IPS-NIHi11 (cell line): ENCODE data around the gene LINS1.
"Not testable (repeated sequence)": the region's sequence is repeated elsewhere in the genome, so short reads cannot be mapped to it uniquely, and the experiment has no call there.

Experiments
- DNase-seq: peaks from one replicate; pipeline ENCODE4 v3.0.0; 2012; ENCODE audit warnings: mixed read lengths, low spot score

LINS1 gene

DNA sequence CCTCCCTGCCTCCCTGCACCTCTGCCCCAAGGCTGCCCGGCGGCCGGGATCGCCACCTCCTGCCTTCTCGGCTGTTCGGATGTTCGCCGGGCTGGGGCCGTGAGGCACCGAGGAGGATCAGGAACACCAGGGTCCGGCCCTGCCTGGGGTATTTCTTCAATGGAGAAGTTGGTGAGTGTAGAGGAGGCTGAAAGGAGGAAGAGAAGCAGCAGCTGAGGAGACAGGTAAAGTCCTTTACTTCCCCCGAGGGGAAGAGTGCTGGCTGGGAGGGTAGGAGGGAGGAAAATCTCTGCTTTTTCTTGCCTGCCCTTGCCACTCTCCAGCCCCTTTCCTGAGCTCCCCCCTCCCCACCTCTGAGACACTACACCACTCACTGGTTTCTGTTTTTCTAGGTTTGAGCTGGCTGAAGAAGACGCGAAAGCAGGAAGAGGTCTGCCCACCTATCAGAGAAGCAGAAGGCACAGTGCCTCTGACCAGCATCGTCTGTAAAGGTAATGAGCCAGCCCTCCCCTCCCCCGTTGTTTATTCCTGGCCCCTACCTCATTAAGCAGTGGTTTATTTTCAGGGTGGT lies 924 bp upstream of the LINS1 start:
- peak; percentile 7 for DNase-seq

DNA sequence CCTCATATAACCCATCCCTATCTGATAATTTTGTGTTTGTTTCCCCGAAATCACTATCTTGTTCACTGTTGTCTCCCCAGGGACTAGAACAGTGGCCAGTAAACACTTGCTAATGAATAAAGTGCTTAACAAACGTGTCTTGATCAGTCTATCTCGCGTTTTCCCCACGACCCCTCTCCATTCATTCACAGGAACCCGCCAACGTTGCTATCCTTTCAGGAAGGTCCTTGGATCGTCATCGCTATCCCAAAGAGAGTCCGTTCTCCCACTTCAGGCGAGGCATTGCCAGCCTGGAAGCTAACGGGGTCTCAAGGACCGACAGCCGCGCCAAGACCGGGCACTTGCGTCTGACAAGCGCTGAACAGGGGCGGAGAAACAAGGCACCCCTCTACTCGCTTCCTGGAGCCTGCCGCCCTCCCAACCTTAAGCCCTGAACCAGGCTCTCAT lies 344 bp downstream of the LINS1 start:
- DNase-seq: no peak

DNA sequence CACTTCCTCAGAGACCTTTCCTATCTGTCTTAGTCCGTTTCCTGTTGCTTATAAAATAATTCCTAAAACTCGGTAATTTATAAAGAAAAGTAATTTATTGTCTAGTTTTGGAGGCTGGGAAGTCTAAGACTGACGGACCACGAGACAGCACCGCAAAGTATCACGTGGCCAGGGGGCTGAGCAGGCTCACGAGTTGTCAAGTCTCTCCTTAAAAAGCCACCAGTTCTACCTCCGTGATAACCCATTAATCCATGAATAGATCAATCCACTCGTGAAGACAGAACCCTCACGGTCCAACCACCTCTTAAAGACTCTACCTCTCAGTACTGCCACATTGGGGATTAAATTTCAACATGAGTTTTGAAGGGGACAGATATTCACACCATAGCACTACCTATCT lies 821 bp downstream of the LINS1 start:
- no peak for DNase-seq

DNA sequence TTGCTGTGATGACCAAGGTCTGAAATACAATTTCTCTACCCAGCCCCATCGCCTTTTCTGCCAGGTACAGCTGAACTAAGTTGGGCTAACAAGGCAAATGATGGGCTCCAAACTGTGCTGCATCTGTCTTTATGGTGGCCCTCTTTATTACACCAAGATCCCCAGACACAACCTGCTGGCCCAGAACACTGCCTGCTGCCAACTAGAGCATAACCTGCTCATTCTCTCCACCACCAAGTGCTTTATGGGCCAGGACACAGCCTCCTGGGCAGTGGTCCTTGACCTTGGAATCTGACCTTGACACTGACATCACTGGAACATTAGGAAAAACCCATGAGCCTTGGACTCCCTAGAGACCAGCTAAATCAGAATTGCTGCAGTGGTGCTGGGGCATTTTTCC lies 3.3 kb downstream of the LINS1 start:
- no peak for DNase-seq

DNA sequence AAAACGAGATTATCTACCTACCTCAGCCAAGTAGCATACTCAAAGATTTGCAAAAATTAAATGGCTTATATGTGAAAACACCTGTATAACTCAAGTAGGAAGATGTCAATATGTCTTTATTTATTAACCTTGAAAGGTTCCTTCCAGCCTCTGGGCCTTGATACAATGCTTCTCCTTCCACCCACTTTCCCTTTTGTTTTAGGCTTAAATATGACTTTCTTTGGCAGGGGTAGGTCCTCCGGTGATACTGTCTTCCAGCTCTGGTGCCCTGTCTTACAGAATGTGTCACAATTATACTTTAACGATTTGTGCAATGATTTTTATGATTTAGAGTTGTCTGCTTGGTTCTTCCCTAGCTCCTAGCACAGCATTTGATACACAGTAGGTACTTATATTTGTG lies 4.1 kb downstream of the LINS1 start:
- no peak for DNase-seq

DNA sequence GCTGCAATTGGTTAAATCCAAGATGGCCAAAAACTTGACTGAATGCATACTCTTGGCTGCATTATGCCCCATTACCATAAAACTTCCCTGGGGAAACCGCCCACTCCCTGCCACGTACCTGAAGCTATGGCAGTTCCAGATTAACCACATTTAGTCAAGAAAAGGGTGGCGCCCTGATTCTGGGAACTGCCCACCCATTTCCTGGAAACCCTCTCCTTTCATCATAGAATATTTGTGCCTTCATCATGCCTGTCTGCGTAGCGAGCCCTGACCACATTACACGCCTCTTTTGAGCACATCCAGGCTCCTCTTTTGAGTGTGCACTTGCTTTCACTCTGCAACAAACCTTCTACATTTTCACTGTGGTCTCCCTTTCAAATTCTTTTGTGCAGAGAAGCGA lies 5.2 kb downstream of the LINS1 start:
- DNase-seq: no peak

DNA sequence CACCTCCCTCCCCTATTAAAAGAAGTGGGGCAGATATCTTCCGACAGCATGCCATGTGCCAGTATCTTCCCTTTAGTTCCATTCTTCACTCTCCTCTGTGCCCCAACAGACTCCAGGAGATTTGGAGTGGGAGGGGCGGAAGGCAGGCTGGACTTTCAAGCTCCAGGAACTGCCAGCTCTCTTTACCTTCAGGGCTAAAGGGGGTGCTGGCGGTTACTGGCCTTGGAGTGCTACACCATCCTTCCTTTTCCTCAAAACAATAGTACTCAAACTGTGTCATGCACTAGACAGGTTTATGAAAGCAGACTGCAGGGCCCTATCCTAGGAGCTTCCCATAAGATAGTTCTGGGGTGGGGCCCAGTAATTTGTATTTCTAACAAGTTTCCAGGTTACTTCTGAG lies 6.0 kb downstream of the LINS1 start:
- no peak for DNase-seq

DNA sequence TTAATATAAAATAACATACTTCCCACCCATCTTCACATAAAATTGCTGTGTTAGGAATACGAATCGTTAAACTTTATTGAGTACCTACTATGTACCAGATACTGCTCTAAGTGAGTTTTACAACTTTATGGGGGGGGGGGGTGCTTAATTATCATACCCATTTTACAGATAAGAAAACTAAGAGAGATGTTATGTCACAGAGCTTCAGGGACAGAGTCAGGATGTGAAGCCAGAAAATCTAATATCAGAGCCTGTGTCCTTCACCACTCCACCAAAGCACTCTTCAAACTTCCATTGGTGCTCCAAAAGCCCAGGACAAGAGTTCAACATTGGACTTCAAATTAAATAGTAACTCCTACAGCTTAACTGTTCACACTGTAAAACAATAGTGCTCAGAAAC lies 8.6 kb downstream of the LINS1 start:
- DNase-seq: no peak

DNA sequence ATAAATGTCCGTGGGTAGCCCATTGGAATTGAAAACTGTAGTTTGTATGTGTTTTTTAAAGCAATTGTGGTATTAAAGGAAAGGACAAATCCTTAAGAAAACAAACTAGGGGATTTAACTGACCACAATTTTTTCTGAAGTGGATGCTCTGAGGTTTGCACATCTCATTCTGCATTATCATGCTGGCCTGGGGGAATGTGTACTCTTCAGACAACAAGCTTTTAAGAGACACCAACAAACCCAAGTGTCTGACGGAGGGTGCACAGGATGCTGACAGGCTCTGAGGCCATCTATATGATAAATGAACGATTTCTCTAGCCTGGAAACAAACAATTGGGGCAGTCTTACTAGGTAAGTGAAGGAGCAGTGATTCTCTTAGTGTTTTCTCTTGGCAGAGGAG lies 9.1 kb downstream of the LINS1 start:
- no peak for DNase-seq

DNA sequence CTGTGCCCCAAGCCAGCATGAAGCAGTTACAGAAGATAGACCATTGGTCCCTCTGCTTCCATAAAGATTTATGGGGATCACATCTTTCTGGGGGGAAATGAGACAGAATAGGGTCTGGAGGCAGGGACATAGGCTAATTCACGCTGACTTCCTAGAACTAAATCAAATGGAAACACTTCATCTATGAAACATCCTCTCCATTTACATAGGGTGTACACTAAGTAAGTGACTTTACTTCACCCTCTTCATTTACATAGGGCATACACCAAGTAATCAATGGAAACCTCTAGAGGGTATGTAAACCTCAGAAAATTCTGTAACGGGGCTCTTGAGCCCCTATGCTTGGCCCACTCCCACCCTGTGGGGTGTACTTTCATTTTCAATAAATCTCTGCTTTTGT lies 10.1 kb downstream of the LINS1 start:
- DNase-seq: no peak

DNA sequence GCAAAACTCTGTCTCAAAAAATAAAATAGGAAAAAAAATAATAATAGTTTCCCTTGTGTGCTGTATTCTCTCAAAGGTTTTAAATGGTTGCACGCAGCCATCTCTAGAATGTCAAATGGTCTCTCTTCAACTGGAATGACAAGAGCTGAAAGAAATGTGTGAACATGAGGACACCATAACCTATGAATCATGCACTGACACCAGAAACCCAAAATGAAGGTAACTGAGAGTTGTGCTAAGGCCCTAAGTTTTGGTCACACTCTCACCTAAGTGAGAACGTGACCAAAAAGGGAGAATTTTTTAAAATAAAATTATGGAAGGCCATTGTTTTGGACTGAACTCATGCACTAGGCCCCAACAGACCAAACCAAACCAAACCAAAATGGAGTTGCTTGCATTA lies 10.8 kb downstream of the LINS1 start:
- not testable (repeated sequence) for DNase-seq

DNA sequence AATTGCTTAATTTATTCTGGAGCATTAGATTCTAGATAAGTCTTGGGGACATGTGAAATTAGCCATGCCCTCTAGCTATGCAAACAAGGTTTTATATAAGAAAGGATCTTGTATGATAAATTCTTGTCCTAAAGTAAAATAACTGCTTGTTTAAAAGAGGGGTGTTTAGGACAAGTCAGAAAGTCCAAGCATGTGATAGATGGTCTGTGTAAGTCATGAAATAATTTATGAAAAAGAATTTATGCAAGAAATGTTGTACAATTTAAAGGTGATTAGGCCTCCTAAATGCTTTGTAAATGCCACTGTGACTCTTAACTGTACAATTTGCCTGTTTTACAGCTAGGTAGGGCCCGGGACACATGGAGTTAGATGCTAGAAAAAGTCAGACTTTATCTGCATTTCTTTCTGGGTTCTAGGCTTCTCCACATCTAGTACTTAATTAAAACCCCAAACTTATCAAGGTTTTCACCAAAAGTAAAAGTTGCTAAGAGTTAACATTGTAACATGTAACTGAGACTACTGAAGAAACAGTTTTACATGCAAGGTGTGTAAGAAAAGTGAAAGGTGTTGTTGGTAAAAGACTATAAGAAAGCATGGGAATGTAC lies 13.2 kb downstream of the LINS1 start:
- no peak for DNase-seq

DNA sequence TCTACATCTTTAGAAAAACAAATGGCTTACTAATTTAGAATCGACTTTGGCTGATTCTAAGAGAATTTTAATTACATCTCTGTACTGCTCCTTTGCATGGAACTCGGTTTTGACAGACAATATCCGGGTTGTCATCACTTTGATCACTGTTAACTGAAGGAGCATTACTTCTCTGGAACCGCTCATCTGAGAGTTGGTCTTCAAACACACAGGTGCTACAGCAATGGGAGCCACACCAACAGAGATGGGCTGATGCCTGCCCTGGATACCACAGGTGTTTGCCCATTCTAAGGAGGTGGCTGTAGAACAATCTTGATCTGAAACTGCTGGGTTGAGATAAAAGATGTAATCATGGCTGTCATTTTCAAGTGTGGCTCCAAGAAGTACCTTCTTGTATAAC lies 21.6 kb downstream of the LINS1 start:
- no peak for DNase-seq

DNA sequence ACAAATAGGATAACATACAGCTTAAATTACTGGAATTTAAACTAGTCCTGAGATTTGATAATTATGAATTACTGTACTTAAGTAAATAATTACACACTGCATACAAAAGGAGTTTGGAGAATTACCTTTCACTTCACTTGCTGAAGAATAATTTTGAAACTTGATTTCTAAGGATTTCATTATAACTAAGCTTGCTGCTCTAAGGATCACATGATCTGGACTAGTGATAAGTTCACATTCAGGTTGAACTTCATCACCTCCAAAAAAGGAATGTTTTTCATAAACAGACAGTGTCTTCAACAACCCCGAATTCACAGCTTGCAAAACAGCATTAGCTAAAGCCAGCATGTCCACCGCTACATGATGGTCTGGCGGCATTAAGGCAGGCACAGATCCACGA lies 28.5 kb downstream of the LINS1 start:
- no peak for DNase-seq

DNA sequence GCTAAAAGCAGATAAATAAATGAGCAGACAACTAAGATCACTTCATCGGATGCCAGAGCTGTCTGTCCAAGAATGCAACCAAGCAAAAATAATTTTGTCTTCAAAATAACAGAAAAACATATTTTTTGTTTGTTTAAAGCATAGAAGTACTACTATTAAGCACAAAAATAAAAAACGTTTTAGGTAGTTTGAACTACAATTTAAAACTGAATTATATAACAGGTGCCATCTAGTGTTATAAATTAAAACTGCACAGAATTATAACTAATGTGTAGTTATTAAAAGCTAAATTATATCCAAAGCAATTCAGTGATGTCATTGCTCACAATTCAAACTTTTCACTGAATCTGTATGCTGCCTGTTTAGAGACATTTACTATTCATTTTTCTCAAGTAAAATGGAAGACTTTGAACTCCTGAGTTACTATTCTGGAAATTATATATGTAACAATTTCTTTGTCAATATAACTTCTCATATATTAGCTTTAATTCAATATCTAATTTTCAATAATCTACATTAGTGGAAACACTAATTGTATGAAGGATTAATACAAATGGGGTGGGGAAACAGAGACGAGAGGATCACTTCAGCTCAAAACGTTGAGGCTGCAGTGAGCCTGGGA lies 29.5 kb downstream of the LINS1 start:
- DNase-seq: no peak

DNA sequence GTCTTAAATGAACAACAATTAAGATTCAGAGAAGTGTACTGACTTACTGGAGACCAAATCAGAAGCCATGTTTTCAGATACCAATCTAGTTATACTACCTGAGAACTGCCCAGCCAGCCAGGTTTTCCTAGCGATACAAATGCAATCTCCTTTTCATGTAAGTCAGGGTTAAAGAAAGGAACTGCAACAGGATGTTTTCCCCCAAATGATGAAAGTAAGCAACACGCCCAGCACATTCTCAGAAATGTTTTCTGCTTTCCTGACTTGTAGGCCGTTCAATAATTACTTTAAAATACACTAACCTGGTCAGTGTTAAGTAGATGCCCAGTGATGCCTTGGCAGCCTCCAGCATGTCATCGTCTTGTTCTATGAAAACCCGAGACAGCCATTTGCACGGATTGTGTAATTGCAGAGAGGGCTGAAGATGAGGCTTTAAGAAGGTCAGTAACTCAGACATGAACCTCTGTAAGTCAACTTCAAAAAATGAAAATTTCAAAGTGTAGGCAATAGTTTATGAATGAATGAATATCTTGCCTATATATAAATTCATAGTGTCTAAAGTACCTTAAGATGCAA lies 30.3 kb downstream of the LINS1 start:
- no peak for DNase-seq

DNA sequence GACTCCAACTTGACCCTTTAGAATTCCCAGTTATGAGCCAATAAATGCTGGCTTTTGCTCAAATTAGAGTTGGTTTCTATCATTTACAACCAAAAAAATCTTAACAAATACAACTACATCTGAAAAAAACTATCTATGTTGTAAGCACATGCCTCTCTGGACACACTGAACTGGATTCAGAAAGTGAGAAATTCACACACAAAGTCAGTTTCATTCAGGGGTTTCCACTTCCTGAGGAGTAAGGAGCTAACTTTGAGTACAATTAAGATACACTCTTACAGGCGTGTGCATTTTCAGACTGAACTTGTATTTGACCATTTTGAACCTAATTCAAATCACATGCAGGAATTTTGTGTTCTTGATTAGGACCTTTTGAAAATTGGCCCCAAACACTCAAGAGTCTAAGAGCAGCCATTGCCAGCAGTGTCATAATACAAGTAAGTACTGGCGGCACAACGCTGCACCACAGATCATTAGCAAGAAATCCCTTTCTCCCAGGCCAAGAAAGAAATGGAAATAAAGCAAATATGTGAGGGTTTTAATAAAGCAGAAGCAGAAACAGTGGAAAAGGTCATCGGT lies 31.2 kb downstream of the LINS1 start:
- no peak for DNase-seq

DNA sequence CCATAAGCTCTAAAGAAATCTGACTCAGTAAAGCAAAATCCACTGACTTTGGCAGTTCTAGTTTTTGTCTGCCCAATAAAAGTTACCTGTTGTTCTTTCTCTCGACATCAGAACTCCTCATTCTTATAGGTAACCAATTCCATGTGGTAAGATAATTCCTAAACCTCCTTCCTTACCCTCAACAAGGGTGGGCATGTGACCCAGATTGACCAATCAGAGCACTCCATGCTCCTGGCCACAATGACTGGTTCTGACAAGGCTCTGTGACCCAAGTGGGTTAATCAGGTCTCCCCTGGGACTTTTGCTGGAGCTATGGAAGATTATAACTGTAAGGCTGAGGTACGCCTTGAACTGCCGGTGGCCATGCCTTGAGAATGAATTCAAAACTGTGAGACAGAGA lies 31.7 kb downstream of the LINS1 start:
- peak; percentile 34 for DNase-seq

DNA sequence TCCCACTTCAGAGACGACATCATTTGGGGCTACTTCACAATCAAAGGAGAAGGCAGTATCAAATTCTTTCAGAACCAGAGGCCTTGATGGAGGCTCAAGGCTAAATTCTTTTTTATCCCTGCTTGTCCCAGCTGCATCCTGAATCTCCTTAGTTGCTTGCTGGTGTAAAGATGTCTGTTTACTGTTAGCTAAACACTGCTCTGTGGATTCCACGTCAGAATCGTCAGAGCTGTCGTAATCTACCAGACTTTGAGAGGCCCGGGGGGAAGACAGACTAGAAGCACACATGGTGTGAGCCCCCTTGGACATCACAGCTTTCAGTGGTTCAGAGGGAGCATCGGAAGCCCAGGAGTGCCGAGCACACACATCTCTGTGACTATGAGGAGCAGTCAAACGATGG lies 32.6 kb downstream of the LINS1 start:
- DNase-seq: no peak

DNA sequence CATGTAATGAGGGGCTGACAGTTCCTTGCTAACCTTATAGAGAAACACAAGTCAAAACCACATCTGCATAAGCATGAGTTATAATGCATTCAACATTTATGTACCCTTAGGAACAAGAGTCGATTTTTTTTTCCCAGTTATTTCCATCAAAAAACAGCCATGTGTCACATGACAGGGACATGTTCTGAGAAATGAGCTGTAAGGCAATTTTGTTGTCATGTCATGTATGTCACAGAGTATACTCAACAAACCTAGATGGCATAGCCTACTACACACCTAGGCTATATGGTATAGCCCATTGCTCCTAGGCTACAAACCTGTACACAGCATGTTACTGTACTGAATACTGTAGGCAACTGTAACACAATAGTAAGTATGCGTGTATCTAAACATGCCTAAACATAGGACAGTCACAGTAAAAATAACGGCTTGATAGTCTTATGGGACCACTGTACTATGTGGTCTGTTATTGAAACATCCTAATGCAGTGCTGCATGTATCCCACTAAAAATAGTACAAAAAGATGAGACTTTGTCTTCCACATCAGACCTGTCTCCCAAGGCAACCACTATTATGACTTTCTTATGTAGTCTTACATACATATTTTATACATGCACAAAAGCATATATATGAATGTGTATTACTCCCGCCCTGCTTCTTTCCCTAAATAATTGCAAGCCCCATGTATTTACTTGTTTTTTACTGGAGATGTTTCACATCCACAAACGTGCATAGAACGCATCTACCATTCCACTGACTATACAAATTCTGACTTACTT lies 34.9 kb downstream of the LINS1 start:
- no peak for DNase-seq

DNA sequence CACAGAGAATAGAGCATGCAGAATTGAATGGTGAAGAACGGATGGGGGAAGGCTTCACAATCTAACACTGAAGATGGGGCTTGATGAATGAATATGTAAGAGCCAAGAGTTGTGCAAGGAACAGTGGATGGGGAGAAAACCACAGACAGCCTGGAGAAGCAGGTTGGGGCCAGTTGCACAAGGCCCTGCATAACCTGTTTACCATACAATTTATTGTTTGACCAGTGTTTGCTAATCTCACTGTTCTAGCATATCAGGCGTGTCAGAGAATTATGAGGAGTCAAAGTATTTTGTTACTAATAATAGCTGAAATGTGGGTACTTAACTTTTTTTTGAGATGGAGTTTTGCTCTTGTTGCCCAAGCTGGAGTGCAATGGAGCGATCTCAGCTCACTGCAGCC lies 36.4 kb downstream of the LINS1 start:
- no peak for DNase-seq

DNA sequence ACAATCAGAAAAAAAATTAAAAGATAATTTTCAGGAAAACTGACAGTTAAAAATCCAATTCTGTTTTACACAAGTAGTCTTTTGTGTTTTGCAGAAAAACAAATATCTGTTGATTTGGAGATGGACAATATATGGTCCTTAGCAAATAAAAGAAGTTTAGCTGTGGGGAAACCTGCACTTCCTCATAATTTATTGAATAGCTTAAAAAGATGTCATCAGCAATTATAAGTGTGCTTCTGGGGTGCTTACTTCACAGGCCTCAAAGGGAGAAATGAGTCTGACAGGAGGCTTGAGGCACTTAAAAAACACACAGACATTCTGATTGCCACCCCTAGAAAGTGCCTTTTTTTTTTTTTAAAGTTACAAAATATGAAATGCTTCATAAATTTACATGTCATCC lies 41.7 kb downstream of the LINS1 start:
- DNase-seq: no peak

DNA sequence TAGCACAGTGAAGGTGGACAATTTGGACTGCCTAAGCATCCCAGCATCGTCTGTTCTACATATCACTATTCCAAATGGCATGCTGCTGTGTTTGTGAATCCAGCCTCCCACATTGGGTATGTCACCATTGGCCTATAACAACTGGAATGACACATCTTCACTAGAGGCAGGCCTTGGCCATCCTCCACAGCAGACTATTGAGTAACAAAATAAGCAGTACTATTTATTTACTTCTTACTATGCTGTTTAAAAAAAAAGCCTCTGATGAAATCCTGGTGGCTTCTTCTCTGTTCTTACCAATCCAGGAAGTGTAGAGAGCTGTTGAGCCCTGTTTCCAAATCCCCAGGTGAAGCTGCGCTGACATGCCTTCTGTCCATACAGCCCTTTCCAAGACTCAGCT lies 42.7 kb downstream of the LINS1 start:
- no peak for DNase-seq
